BE2C (cell line): Measurements from ENCODE around the gene PRKAB1.

Experiments used
- DNase-seq: peaks from one replicate; pipeline ENCODE4 v3.0.0-alpha.2; 2020
- H3K27me3 ChIP-seq: fragments of 250-450 bp; sonication (Bioruptor Pico); 2 replicates; pipeline ENCODE4 v1.5.1; 2020; ENCODE audit warnings: mild to moderate bottlenecking
- H3K36me3 ChIP-seq: fragments of 250-450 bp; sonication (Bioruptor Pico); 2 replicates; pipeline ENCODE4 v1.5.1; 2020; ENCODE audit warnings: mild to moderate bottlenecking
- H3K4me1 ChIP-seq: fragments of 250-450 bp; sonication (Bioruptor Pico); 2 replicates; pipeline ENCODE4 v1.5.1; 2020
- H3K4me3 ChIP-seq: 2 replicates; pipeline ENCODE4 v1.5.1; 2011; ENCODE audit warnings: low read depth, low read length
- H3K9me3 ChIP-seq: fragments of 250-450 bp; sonication (Bioruptor Pico); 2 replicates; pipeline ENCODE4 v1.5.1; 2020
- TF ChIP-seq, protein P1 (sequence below): IDR thresholded peaks from 2 replicates; pipeline ENCODE4 v1.5.1; 2012; ENCODE audit warnings: mild to moderate bottlenecking, low read depth, low read length

Gene PRKAB1

DNA sequence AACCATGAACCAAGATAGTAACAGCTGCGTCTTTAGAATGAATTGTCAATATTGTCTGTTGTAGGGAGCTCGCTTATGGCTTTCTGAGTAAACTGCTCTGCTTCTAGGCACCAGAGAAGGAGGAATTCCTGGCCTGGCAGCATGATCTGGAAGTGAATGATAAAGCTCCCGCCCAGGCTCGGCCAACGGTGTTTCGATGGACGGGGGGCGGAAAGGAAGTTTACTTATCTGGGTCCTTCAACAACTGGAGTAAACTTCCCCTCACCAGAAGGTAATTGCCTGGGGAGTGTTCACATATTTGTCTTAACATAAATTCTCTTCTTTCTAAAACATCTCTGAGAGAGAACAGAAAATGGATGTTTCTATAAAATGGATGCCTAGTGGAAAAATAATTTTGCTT lies 4.3 kb downstream of the PRKAB1 start:
- Histone ChIP-seq H3K4me1 (no peaks in the 10 kb centered on the region), H3K4me3 (no peak overlapping the region), H3K36me3 (peaks cover 54% of the 10 kb centered on the region), H3K27me3 (no peaks in the 10 kb centered on the region), H3K9me3 (no peaks in the 10 kb centered on the region)
- TF ChIP-seq, protein P1, sequence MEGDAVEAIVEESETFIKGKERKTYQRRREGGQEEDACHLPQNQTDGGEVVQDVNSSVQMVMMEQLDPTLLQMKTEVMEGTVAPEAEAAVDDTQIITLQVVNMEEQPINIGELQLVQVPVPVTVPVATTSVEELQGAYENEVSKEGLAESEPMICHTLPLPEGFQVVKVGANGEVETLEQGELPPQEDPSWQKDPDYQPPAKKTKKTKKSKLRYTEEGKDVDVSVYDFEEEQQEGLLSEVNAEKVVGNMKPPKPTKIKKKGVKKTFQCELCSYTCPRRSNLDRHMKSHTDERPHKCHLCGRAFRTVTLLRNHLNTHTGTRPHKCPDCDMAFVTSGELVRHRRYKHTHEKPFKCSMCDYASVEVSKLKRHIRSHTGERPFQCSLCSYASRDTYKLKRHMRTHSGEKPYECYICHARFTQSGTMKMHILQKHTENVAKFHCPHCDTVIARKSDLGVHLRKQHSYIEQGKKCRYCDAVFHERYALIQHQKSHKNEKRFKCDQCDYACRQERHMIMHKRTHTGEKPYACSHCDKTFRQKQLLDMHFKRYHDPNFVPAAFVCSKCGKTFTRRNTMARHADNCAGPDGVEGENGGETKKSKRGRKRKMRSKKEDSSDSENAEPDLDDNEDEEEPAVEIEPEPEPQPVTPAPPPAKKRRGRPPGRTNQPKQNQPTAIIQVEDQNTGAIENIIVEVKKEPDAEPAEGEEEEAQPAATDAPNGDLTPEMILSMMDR, result no peak
- DNase-seq, result no peak

DNA sequence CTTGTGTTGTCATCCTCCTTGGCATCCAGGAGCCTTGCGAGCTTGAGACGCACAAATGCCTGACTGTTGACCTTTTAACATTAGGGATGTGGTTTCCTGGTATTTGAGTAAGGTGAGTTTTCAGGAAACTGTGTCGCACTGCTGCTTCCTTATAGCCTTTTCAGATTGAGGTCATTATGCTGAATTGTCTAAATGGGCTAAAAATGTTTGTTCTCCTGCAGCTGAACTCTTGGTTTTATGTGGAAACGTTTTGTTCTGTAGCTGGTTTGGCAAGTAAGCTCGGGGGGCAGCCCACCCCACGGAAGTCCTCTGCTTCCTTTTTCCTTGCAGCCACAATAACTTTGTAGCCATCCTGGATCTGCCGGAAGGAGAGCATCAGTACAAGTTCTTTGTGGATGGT lies 5.7 kb downstream of the PRKAB1 start:
- peaks cover 67% of the 10 kb centered on the region for H3K36me3 ChIP-seq
- no peaks in the 10 kb centered on the region for H3K4me1 ChIP-seq
- no peak for DNase-seq
- H3K4me3 ChIP-seq, result no peak overlapping the region
- TF ChIP-seq, protein P1, result no peak
- no peaks in the 10 kb centered on the region for H3K9me3 ChIP-seq
- no peaks in the 10 kb centered on the region for H3K27me3 ChIP-seq

DNA sequence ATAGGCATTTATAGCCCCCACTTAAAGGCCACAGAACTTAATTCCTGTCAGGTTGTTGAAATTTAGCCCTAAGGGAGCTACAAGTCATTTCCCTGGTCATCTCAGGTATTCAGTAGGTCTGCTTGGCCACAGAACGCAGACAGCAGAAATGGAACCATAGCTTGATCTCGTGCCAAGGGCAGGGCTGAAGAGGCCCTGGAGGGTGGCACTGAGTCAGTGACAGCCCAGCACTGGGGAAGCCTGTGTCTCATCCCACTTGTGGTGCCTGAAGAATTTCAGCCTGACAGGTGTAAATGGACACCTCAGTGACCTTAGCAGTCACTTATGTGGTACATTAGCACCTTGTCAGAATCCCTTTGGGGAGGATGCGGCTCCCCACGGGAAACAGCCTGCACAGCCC lies 6.6 kb downstream of the PRKAB1 start:
- H3K36me3 ChIP-seq, result peaks cover 72% of the 10 kb centered on the region
- no peak for DNase-seq
- TF ChIP-seq, protein P1, result no peak
- no peaks in the 10 kb centered on the region for H3K9me3 ChIP-seq
- no peaks in the 10 kb centered on the region for H3K4me1 ChIP-seq
- no peak overlapping the region for H3K4me3 ChIP-seq
- H3K27me3 ChIP-seq, result no peaks in the 10 kb centered on the region

DNA sequence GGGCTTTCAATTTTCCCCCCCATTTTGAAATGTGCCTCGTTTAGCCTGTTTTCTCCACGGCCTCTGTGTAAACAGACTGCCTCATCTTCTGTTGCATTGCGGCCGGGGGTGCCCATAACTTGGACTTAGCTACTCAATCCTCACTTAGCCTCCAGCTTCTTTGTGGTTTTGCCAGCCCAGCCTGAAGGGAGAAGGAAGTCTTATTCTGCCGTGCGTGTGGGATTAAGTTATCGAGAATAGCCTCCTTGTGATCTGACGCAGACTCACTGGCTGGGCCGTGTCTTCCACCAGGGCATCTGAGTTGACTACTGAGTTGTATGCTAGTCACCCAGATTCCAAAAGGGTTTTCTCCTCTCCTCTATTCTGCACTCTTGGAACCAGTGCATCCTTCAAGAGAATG lies 8.1 kb downstream of the PRKAB1 start:
- Histone ChIP-seq H3K4me1 (no peaks in the 10 kb centered on the region), H3K9me3 (no peaks in the 10 kb centered on the region), H3K27me3 (no peaks in the 10 kb centered on the region), H3K4me3 (no peak overlapping the region), H3K36me3 (peaks cover 78% of the 10 kb centered on the region)
- TF ChIP-seq, protein P1, result no peak
- no peak for DNase-seq

DNA sequence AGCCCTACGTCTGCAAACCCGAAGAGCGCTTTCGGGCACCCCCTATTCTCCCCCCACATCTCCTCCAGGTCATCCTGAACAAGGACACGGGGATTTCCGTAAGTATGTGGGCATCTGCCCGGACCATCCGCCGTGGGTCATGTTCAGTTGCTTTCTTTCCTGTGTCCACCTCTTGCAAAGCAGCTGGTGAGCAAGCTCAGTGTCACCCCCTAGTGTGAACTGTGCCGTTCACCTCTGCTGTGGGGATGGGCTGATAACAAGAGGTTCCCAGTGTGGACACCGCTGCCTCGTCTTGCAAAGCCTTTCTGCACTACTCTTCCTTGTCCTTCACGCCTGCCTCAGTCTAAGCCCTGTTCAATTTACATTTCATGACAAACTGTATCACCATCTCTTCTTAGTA lies 8.6 kb downstream of the PRKAB1 start:
- no peak for DNase-seq
- no peak overlapping the region for H3K4me3 ChIP-seq
- H3K4me1 ChIP-seq, result no peaks in the 10 kb centered on the region
- no peaks in the 10 kb centered on the region for H3K27me3 ChIP-seq
- H3K36me3 ChIP-seq, result peaks cover 81% of the 10 kb centered on the region
- TF ChIP-seq, protein P1, result no peak
- no peaks in the 10 kb centered on the region for H3K9me3 ChIP-seq

DNA sequence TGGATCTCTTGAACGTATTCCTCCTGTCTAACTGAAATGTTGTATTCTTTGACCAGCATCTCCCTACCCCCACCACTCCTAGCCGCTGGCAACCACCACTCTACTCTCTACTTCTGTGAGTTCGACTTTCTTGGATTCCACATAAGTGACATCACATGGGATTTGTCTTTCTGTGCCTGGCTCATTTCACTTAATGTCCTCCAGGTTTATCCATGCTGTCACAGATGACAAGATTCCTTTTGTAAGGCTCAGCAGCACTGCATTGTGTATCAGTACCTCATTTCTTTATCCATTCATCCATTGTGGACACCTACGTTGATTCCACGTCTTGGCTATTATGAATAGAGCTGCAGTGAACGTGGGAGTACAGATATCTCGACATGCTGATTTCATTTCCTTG lies 10.5 kb downstream of the PRKAB1 start:
- Histone ChIP-seq H3K27me3 (no peaks in the 10 kb centered on the region), H3K9me3 (no peaks in the 10 kb centered on the region), H3K36me3 (peaks cover 72% of the 10 kb centered on the region), H3K4me3 (no peak overlapping the region), H3K4me1 (no peaks in the 10 kb centered on the region)
- no peak for DNase-seq
- TF ChIP-seq, protein P1, result no peak
